Spleen (tissue), 11 donors: ENCODE data around the gene NDUFS2. TPM values are rescaled to one million over a fixed set of nuclear protein-coding genes. Genes with fewer than 3 reads are reported as not detected.

Source experiments
- DNase-seq: peaks from one replicate; pipeline ENCODE4 v3.0.0-alpha.2; 2020
- H3K27ac ChIP-seq, 8 donors: fragments of 200-600 bp; sonication (generic) in 7 of 8; 1 replicate in 4 of 8; 2 replicates in 4 of 8; pipeline versions ENCODE4 v1.5.0 to v1.8.0; 2016 to 2021; ENCODE audit warnings: inconsistent platforms in 4 of 8, mild to moderate bottlenecking in 4 of 8, moderate library complexity in 1 of 8
- H3K27me3 ChIP-seq, 7 donors: fragments of 200-600 bp; sonication (generic) in 6 of 7; replicated peaks in 1 of 7; 1 replicate in 4 of 7; 2 replicates in 3 of 7; pipeline versions ENCODE4 v1.5.0 to v1.8.0; 2016 to 2021; ENCODE audit warnings: inconsistent platforms in 3 of 7, mild to moderate bottlenecking in 1 of 7
- H3K36me3 ChIP-seq, 6 donors: fragments of 200-600 bp; sonication (generic) in 5 of 6; 1 replicate in 4 of 6; 2 replicates in 2 of 6; pipeline versions ENCODE4 v1.5.0 to v1.8.0; 2016 to 2021; ENCODE audit warnings: inconsistent platforms in 2 of 6
- H3K4me1 ChIP-seq, 6 donors: fragments of 200-600 bp; sonication (generic) in 5 of 6; 1 replicate in 3 of 6; 2 replicates in 3 of 6; pipeline versions ENCODE4 v1.5.0 to v1.8.0; 2016 to 2021; ENCODE audit warnings: inconsistent platforms in 3 of 6
- H3K4me3 ChIP-seq, 8 donors: fragments of 200-600 bp; sonication (generic) in 7 of 8; 1 replicate in 4 of 8; 2 replicates in 4 of 8; pipeline versions ENCODE4 v1.5.0 to v1.8.0; 2016 to 2021; ENCODE audit warnings: inconsistent platforms in 4 of 8, mild to moderate bottlenecking in 4 of 8, moderate library complexity in 2 of 8
- H3K9me3 ChIP-seq, 8 donors: fragments of 200-600 bp; sonication (generic) in 7 of 8; 1 replicate in 4 of 8; 2 replicates in 4 of 8; pipeline versions ENCODE4 v1.5.0 to v1.8.0; 2016 to 2021; ENCODE audit warnings: inconsistent platforms in 4 of 8
- CTCF ChIP-seq, 11 experiments: fragments of 200-600 bp in 7 of 11; fragments of 450-650 bp in 4 of 11; sonication (generic) in 4 of 11; IDR thresholded peaks in 8 of 11; conservative IDR thresholded peaks in 3 of 11; 1 replicate in 7 of 11; 2 replicates in 4 of 11; pipeline versions ENCODE4 v1.4.0 to v1.8.0; 2016 to 2021; ENCODE audit warnings: antibody characterized with exemption in 11 of 11, inconsistent platforms in 4 of 11, mild to moderate bottlenecking in 1 of 11
- POLR2A ChIP-seq, 3 donors: fragments of 450-650 bp; IDR thresholded peaks; one replicate each; pipeline ENCODE4 v1.5.1; 2017; ENCODE audit warnings: antibody characterized with exemption in 3 of 3, mild to moderate bottlenecking in 1 of 3
- POLR2AphosphoS5 ChIP-seq, 3 donors: sonication (generic); formaldehyde crosslinking; IDR thresholded peaks; one replicate each; pipeline ENCODE4 v1.5.1; 2017; ENCODE audit warnings: antibody characterized with exemption in 3 of 3
- WGBS, 5 donors: extraction: QIAGEN DNeasy Blood & Tissue Kit in 3 of 5; methylation state at CpG; one replicate each; pipeline versions ENCODE4 v1.1.5 to v1.1.7; 2013 to 2018; 5-methylcytosine and 5-hydroxymethylcytosine counted together
- intact Hi-C: fragments of 100-400 bp; cut with DNase I; formaldehyde crosslinking; loops from one replicate; pipeline ENCODE4 v1.15.0; 2023; ENCODE audit warnings: low total_unique reads
- polyA plus RNA-seq, 3 donors: library from polyadenylated mRNA; stranded (reverse); fragments of 200-250 nt; gene quantifications; one replicate each; pipeline ENCODE4 v1.2.1, GENCODE V29; 2013
- total RNA-seq, 7 donors: library from RNA; depleted of rRNA in 3 of 7; stranded (reverse); fragments of >200 nt in 3 of 7; fragmentation: NEBNext Ultra II Directional in 4 of 7; extraction: Animal tissue kit (Norgen Biotek cat#: 25700) in 4 of 7; gene quantifications; one replicate each; pipeline versions ENCODE4 v1.1.0 to v1.2.1, GENCODE V29; 2016 to 2021
- donor health status: healthy with polysubstance abuse.
- donor health status: DM: no; HTN: no; CAD: no; lungs with moderate emphysema.
- donor health status: DM: no; HTN: no; CAD: no.
- donor health status: Bipolar disorder and iron deficiency.
- donor health status: healthy.
- donor health status: DM: no; HTN: no; CAD: no.
- donor health status: DM: yes; HTN: yes; CAD: no.

NDUFS2 gene
- total and polyA plus RNA-seq, 10 donors, result 27.0 to 110 (median 83.6) TPM

GRCh38 chr1:161226759-161227158 is 24.6 kb downstream of the NDUFS2 start:
- peak overlapping the region in 7 of 8 donors; percentile 42 to 93 (median 69) for H3K4me3 ChIP-seq
- 52 to 64% (median 59%) methylated on average over 3 of the region's 3 CpGs for WGBS, 5 donors
- peak overlapping the region in 3 of 8 donors; percentile 79 to 85 (median 81) for H3K27ac ChIP-seq
- peaks cover 0 to 11% (median 0%) of the 10 kb centered on the region in 7 donors for H3K27me3 ChIP-seq
- peaks cover 0 to 34% (median 18%) of the 10 kb centered on the region in 6 donors for H3K36me3 ChIP-seq
- no peak for TF ChIP-seq CTCF (IDR thresholded peaks at IDR 0.05 in 8 of 11, conservative IDR thresholded peaks at IDR 0.05 in 3 of 11)
- no peak for TF ChIP-seq POLR2AphosphoS5 (IDR thresholded peaks at IDR 0.05)
- TF ChIP-seq POLR2A (IDR thresholded peaks at IDR 0.05), result no peak
- intact Hi-C loops, result loop anchor here (5.0 kb wide), 2 partner anchors 71 to 146 kb away; no protein-coding TSS in a partner anchor
- H3K9me3 ChIP-seq, result no peaks in the 10 kb centered on the region
- peaks cover 22 to 42% (median 30%) of the 10 kb centered on the region in 6 donors for H3K4me1 ChIP-seq
- DNase-seq, result no peak

DNA sequence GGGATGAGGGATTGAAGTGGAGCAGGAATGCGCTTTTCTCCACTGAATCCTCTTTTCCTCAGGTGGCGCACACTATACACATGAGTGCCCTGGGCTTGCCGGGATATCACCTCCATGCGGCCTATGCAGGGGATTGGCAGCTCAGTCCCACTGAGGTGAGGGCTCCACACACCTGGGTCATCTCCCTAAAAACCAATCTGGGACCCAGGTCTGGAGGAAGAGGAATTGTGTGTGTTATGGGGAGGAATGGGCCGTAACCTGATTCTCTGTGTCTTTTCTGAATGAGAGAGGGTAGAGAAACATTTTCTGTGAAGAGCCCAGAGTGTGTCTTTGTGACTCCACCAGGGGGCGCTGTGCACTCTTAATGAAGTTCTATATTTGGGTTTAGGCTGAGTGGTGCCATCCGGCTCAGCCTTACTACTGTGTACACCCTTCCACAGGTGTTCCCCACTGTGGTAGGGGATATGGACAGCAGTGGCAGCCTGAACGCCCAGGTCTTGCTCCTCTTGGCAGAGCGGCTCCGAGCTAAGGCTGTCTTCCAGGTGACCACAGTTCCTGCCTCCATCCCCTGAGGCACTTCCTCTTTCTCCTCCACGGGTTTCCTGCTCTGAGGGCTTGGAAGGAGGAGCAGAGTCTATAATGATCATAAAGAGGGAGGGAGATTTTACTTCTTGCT is 25.2 kb downstream of the NDUFS2 start:
- DNase-seq, result peak; percentile 94
- 34 to 45% (median 38%) methylated on average over 8 to 11 of the region's 11 CpGs for WGBS, 5 donors
- TF ChIP-seq POLR2AphosphoS5 (IDR thresholded peaks at IDR 0.05) (peak in 2 of 3 donors; percentile 20 to 45), CTCF (IDR thresholded peaks at IDR 0.05 in 8 of 11, conservative IDR thresholded peaks at IDR 0.05 in 3 of 11) (peak; percentile 62 to 94 (median 91)), POLR2A (IDR thresholded peaks at IDR 0.05) (no peak)
- Histone ChIP-seq H3K27me3 (peaks cover 0 to 9% (median 0%) of the 10 kb centered on the region in 7 donors), H3K36me3 (peaks cover 0 to 34% (median 18%) of the 10 kb centered on the region in 6 donors), H3K4me1 (peaks cover 22 to 42% (median 30%) of the 10 kb centered on the region in 6 donors), H3K4me3 (peak overlapping the region in 7 of 8 donors; percentile 11 to 93 (median 31)), H3K9me3 (no peaks in the 10 kb centered on the region), H3K27ac (peak overlapping the region in 5 of 8 donors; percentile 30 to 85 (median 79))
- intact Hi-C loops, result loop anchor here (5.0 kb wide), 2 partner anchors 70 to 145 kb away; no protein-coding TSS in a partner anchor

GRCh38 chr1:161228032-161228431 is 25.9 kb downstream of the NDUFS2 start:
- peak overlapping the region in 4 of 8 donors; percentile 30 to 85 (median 80) for H3K27ac ChIP-seq
- 76 to 94% (median 81%) methylated on average over 7 of the region's 7 CpGs for WGBS, 5 donors
- peaks cover 22 to 42% (median 30%) of the 10 kb centered on the region in 6 donors for H3K4me1 ChIP-seq
- DNase-seq, result no peak
- intact Hi-C loops, result loop anchor here (5.0 kb wide), 2 partner anchors 69 to 144 kb away; no protein-coding TSS in a partner anchor
- no peaks in the 10 kb centered on the region for H3K9me3 ChIP-seq
- H3K36me3 ChIP-seq, result peaks cover 0 to 34% (median 18%) of the 10 kb centered on the region in 6 donors
- TF ChIP-seq CTCF (IDR thresholded peaks at IDR 0.05 in 8 of 11, conservative IDR thresholded peaks at IDR 0.05 in 3 of 11) (no peak), POLR2AphosphoS5 (IDR thresholded peaks at IDR 0.05) (no peak), POLR2A (IDR thresholded peaks at IDR 0.05) (no peak)
- H3K27me3 ChIP-seq, result peaks cover 0 to 9% (median 0%) of the 10 kb centered on the region in 7 donors
- peak overlapping the region in 2 of 8 donors; percentile 31 to 93 for H3K4me3 ChIP-seq

- intact Hi-C loops, result loop anchor here (5.0 kb wide), 2 partner anchors 67 to 142 kb away; no protein-coding TSS in a partner anchor
- DNase-seq, result no peak
- H3K27me3 ChIP-seq, result no peaks in the 10 kb centered on the region
- no peak overlapping the region for H3K4me3 ChIP-seq
- WGBS, 5 donors, result 72 to 83% (median 80%) methylated on average over 3 of the region's 3 CpGs
- peaks cover 22 to 36% (median 28%) of the 10 kb centered on the region in 6 donors for H3K4me1 ChIP-seq
- H3K27ac ChIP-seq, result no peak overlapping the region
- H3K9me3 ChIP-seq, result no peaks in the 10 kb centered on the region
- TF ChIP-seq CTCF (IDR thresholded peaks at IDR 0.05 in 8 of 11, conservative IDR thresholded peaks at IDR 0.05 in 3 of 11) (no peak), POLR2AphosphoS5 (IDR thresholded peaks at IDR 0.05) (no peak), POLR2A (IDR thresholded peaks at IDR 0.05) (no peak)
- peaks cover 0 to 34% (median 18%) of the 10 kb centered on the region in 6 donors for H3K36me3 ChIP-seq
Observed at GRCh38 chr1:161229896-161230295, 27.7 kb downstream of the NDUFS2 start.
